Activated T-helper 2 cell treated with anti-CD3 and anti-CD28 coated beads, Interferon-gamma antibody, Interleukin-2, Interleukin-4, amounts not matched to agents 10 μg/mL and 5 μg/mL and 100 μg/mL, durations not matched to agents 14 hours and 24 hours and 36 hours (primary cell): ENCODE measurements around the gene NDUFS4. TPM values are rescaled to one million over a fixed set of nuclear protein-coding genes. Genes with fewer than 3 reads are reported as not detected.
"Not testable (repeated sequence)": the region's sequence is repeated elsewhere in the genome, so short reads cannot be mapped to it uniquely, and the experiment has no call there.

Experiments used
- DNase-seq: peaks from one replicate; pipeline ENCODE4 v3.0.0; 2021; ENCODE audit warnings: low spot score
- H3K27ac Mint-ChIP-seq: one replicate; pipeline ENCODE4 v1.8.0; 2021; ENCODE audit warnings: mixed read lengths
- H3K27me3 Mint-ChIP-seq: one replicate; pipeline ENCODE4 v1.8.0; 2021; ENCODE audit warnings: low read depth, mixed read lengths
- H3K36me3 Mint-ChIP-seq: one replicate; pipeline ENCODE4 v1.8.0; 2021; ENCODE audit warnings: low read depth, mixed read lengths
- H3K4me1 Mint-ChIP-seq: one replicate; pipeline ENCODE4 v1.8.0; 2021; ENCODE audit warnings: low read depth, mixed read lengths
- H3K4me3 Mint-ChIP-seq: one replicate; pipeline ENCODE4 v1.8.0; 2021; ENCODE audit warnings: low read depth, mild to moderate bottlenecking, moderate library complexity, mixed read lengths
- H3K9me3 Mint-ChIP-seq: one replicate; pipeline ENCODE4 v1.8.0; 2021; ENCODE audit warnings: mixed read lengths
- intact Hi-C: fragments of 100-400 bp; cut with micrococcal nuclease; formaldehyde crosslinking; loops from one replicate; pipeline ENCODE4 v1.15.1; 2023
- total RNA-seq: library from RNA; stranded (reverse); gene quantifications from 2 replicates; pipeline ENCODE4 v1.2.3, GENCODE V29; 2022

Gene NDUFS4
- total RNA-seq, 1 donor from 2014 or later, result 54.1 TPM

DNA sequence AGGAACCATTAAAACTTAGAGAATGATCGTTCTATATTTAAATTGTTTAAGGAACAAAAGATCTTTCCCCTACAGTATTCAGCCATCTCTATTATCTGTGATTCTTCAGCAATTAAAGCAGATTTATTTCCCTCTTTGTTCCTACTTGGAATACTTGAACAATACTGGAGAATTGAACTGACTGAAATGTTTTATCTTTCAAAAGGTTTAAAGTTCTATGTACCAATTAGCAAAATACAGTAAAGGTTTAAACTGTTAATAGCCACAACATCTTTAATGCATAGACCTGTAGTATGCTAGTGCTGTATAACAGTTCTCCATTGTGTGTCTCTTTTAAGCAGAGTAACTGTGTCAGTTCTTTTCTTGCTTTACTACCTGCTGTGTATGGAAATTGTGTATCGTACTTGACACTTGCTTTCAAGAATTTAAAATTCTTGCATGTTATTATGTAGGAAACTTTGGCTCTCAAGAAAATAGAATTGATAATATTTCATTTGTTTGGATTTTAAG, 54.0 kb downstream of the NDUFS4 start:
- Mint-ChIP-seq H3K4me1 (peaks cover 5% of the 10 kb centered on the region), H3K36me3 (peaks cover 3% of the 10 kb centered on the region), H3K9me3 (no peaks in the 10 kb centered on the region), H3K27ac (no peak overlapping the region), H3K27me3 (no peaks in the 10 kb centered on the region), H3K4me3 (no peak overlapping the region)
- intact Hi-C loops, result no loop called here
- no peak for DNase-seq

DNA sequence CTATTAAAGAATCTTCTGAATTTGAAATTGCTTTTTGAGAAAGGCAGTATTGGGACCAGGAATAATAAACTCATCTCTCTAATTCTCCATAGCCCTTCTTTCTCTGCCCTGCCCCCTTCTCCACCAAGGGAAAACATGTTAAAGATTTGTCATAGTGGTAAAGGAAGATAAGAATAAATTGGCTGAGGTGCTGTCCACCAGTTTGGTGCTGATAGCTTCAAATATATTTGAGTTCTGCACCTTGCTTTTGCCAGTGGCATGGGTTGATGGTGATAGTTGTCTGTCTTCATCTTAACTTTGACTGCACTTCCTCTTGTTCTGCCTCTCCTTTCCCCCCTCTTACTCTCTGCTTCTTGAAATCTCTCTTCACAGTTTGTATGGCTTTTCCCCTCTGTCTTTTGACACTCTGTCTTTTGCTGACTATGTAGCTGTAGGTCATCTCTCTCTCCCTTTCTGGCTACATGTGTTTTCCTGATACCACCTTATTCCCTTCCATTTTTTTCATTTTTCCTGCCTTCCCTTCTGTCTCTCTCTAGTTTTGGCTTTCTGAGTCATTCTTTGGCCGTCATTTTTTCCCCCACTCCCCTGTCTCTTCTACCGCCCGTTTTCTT, 56.6 kb downstream of the NDUFS4 start:
- Mint-ChIP-seq H3K27me3 (no peaks in the 10 kb centered on the region), H3K4me3 (no peak overlapping the region), H3K4me1 (no peaks in the 10 kb centered on the region), H3K36me3 (peaks cover 1% of the 10 kb centered on the region), H3K9me3 (no peaks in the 10 kb centered on the region), H3K27ac (no peak overlapping the region)
- no peak for DNase-seq
- intact Hi-C loops, result no loop called here

DNA sequence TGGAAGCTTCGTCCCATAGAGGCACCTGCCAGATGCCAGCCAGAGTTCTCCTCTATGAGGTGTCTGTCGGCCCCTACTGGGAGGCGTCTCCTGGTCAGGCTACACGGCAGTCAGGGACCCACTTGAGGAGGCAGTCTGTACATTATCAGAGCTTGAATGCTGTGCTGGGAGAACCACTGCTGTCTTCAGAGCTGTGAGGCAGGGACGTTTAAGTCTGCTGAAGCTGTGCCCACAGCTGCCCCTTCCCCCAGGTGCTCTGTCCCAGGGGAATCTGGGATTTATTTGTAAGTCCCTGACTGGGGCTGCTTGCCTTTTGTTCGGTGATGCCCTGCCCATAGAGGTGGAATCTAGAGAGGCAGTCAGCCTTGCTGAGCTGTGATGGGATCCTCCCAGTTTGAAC, 70.8 kb downstream of the NDUFS4 start:
- Mint-ChIP-seq H3K36me3 (peaks cover 33% of the 10 kb centered on the region), H3K4me3 (no peak overlapping the region), H3K27ac (no peak overlapping the region), H3K27me3 (no peaks in the 10 kb centered on the region), H3K9me3 (peaks cover 39% of the 10 kb centered on the region), H3K4me1 (peaks cover 10% of the 10 kb centered on the region)
- intact Hi-C loops, result no loop called here
- no peak for DNase-seq

DNA sequence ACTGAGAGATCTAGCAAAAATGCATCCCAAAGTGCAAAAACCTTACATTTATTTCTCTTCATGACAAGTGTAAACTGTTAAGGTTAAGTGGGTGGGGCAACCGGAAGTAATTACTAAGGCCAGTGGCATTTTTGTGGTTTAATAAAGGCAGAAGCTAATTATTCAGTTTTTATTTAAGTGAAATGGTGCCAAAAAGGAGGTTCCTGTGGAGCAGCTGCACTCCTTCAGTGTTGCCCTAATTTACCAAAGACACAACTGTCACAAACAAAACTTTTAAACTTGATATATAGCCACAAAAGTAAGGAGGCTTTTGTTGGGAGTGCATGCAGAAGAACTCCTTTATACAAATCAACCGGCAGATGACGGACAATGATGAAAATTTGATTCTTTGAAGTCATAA, 81.6 kb downstream of the NDUFS4 start:
- Mint-ChIP-seq H3K4me3 (no peak overlapping the region), H3K27me3 (no peaks in the 10 kb centered on the region), H3K9me3 (no peaks in the 10 kb centered on the region), H3K36me3 (peaks cover 19% of the 10 kb centered on the region), H3K27ac (no peak overlapping the region), H3K4me1 (no peaks in the 10 kb centered on the region)
- intact Hi-C loops, result no loop called here
- DNase-seq, result no peak

DNA sequence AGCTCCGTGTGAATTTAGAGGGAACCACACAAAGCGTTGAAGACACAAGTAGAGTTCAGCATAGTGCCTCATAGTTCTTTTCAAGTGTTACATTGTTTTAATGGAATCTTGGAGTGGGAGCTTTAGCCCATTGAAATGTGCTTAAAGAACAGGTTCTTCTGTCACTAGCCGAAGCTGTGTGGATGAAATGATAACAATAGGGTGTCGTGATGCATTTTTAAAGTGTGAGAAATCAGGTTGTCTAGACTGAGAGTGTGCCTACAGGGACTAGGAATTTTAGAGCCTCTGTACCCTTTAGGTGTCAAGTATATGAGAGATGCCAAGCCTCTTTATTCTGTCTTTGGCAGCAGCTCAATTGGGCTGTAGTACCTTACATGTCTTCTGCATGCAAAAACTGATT, 83.0 kb downstream of the NDUFS4 start:
- Mint-ChIP-seq H3K4me1 (no peaks in the 10 kb centered on the region), H3K4me3 (no peak overlapping the region), H3K27ac (no peak overlapping the region), H3K36me3 (peaks cover 23% of the 10 kb centered on the region), H3K27me3 (no peaks in the 10 kb centered on the region), H3K9me3 (no peaks in the 10 kb centered on the region)
- intact Hi-C loops, result no loop called here
- DNase-seq, result no peak

DNA sequence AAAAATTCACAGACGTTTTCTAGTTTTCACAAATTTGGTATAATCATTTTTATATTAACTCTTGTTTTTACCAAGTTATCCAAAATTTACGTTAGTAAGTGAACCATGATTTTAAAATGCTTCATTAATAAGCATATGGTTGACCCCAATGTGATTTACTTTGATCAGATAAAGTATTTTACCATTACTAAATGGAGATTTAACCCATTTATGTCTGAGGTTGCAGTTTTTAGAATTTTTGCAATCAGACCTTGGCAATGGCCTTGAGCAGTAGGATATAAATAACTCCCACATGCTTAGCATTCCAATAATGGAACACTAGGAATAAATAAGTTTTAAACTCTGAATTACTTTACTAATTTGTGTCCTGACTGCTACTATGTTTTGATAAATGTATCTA, 84.6 kb downstream of the NDUFS4 start:
- intact Hi-C loops, result no loop called here
- peaks cover 30% of the 10 kb centered on the region for H3K36me3 Mint-ChIP-seq
- peaks cover 5% of the 10 kb centered on the region for H3K9me3 Mint-ChIP-seq
- no peaks in the 10 kb centered on the region for H3K4me1 Mint-ChIP-seq
- H3K27ac Mint-ChIP-seq, result no peak overlapping the region
- no peak overlapping the region for H3K4me3 Mint-ChIP-seq
- DNase-seq, result no peak
- H3K27me3 Mint-ChIP-seq, result no peaks in the 10 kb centered on the region

DNA sequence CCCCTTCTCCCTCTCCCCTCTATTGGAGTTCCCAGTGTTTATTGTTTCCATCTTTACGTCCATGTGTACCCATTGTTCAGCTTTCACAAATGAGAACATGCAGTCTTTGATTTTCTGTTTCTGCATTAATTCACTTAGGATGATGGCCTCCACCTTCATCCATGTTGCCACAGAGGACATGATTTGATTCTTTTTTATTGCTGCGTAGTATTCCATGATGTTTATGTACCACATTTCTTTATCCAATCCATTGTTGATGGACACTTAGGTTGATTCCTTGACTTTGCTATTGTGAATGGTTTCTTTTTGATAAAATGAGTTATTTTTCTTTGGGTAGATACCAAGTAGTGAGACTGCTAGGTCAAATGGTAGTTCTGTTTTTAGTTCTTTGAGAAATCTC, 88.9 kb downstream of the NDUFS4 start:
- intact Hi-C loops, result no loop called here
- peaks cover 5% of the 10 kb centered on the region for H3K9me3 Mint-ChIP-seq
- H3K36me3 Mint-ChIP-seq, result peaks cover 25% of the 10 kb centered on the region
- H3K4me1 Mint-ChIP-seq, result no peaks in the 10 kb centered on the region
- no peak for DNase-seq
- no peak overlapping the region for H3K4me3 Mint-ChIP-seq
- no peak overlapping the region for H3K27ac Mint-ChIP-seq
- H3K27me3 Mint-ChIP-seq, result no peaks in the 10 kb centered on the region

DNA sequence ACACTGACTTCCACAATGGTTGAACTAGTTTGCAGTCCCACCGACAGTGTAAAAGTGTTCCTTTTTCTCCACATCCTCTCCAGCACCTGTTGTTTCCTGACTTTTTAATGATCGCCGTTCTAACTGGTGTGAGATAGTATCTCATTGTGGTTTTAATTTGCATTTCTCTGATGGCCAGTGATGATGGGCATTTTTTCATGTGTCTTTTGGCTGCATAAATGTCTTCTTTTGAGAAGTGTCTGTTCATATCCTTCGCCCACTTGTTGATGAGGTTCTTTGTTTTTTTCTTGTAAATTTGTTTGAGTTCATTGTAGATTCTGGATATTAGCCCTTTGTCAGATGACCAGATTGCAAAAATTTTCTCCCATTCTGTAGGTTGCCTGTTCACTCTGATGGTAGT, 100.1 kb downstream of the NDUFS4 start:
- H3K4me3 Mint-ChIP-seq, H3K9me3 Mint-ChIP-seq, H3K27ac Mint-ChIP-seq, H3K27me3 Mint-ChIP-seq, intact Hi-C loops, H3K4me1 Mint-ChIP-seq, DNase-seq: not testable (repeated sequence)
- H3K36me3 Mint-ChIP-seq, result peaks cover 32% of the 10 kb centered on the region

DNA sequence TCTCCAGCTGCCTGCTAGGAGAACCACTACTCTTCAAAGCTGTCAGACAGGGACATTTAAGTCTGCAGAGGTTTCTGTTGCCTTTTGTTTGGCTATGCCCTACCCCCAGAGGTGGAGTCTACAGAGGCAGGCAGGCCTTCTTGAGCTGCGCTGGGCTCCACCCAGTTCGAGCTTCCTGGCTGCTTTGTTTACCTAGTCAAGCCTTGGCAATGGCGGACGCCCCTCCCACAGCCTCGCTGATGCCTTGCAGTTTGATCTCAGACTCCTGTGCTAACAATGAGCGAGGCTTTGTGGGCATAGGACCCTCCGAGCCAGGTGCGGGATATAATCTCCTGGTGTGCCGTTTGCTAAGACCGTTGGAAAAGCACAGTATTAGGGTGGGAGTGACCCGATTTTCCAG, 104.9 kb downstream of the NDUFS4 start:
- H3K4me3 Mint-ChIP-seq, intact Hi-C loops, H3K27me3 Mint-ChIP-seq, H3K4me1 Mint-ChIP-seq, H3K27ac Mint-ChIP-seq, DNase-seq: not testable (repeated sequence)
- Mint-ChIP-seq H3K36me3 (peaks cover 33% of the 10 kb centered on the region), H3K9me3 (peaks cover 11% of the 10 kb centered on the region)

DNA sequence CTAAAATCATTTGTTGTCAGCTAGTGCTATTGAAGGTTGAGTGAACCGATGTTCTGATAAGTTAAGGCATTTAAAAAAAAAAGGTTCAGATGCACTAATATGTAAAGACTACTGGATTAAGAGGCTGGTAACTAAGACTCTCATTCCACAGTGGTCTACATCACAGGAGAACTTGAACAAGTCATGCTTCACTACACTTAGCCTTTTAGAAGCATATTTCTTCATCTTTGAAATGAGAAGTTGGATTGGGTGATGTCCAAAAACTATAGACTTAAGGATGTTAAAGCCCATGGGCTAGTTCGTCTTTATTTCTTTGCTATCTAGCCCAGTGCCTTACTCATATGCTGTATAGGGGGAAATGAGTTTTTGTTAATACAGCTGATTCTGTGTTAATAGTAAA, 107.2 kb downstream of the NDUFS4 start:
- peaks cover 1% of the 10 kb centered on the region for H3K4me1 Mint-ChIP-seq
- peaks cover 11% of the 10 kb centered on the region for H3K9me3 Mint-ChIP-seq
- H3K27me3 Mint-ChIP-seq, result no peaks in the 10 kb centered on the region
- H3K4me3 Mint-ChIP-seq, result no peak overlapping the region
- peaks cover 24% of the 10 kb centered on the region for H3K36me3 Mint-ChIP-seq
- intact Hi-C loops, result no loop called here
- no peak for DNase-seq
- no peak overlapping the region for H3K27ac Mint-ChIP-seq

DNA sequence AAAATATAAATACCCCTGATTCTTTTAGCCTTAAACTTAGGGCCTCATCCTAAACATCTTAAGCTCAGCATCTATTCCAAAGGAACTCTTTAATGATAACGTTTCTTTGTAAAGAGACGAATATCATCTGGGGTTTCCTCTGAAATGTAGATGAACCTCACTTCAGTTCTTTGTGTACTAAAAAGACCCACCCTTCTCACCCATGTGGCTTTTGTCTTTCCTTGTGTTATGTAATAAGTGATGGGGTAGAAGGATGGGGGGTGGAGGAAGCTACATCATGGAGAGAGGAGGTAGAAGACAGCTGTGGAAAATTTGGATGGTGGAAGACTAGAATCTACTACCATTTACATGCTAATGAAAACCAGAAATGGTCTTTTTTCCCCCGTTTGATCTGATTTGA, 111.0 kb downstream of the NDUFS4 start:
- Mint-ChIP-seq H3K9me3 (no peaks in the 10 kb centered on the region), H3K27me3 (no peaks in the 10 kb centered on the region), H3K27ac (no peak overlapping the region), H3K36me3 (peaks cover 9% of the 10 kb centered on the region), H3K4me1 (peaks cover 1% of the 10 kb centered on the region), H3K4me3 (no peak overlapping the region)
- no peak for DNase-seq
- intact Hi-C loops, result no loop called here

DNA sequence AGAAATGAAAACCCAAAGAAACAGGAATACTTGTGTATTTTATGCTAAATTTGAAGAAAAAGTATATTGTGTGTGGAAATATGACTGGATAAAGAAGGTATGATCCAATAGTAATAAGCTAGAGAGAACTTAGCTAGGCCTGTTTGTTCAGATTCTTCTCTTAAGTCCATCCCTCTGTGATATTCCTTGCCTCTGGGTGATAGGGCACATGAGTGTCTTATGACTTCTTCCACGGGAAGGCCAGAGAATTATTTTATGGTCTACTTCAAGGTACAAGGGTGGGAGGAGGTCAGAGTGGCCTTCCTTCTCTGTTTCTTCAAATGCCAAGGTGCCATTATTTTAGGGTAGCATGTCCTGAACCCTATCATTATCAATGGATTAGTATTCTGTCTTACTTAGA, 113.7 kb downstream of the NDUFS4 start:
- no peak for DNase-seq
- peaks cover 1% of the 10 kb centered on the region for H3K4me1 Mint-ChIP-seq
- no peaks in the 10 kb centered on the region for H3K9me3 Mint-ChIP-seq
- intact Hi-C loops, result no loop called here
- H3K27me3 Mint-ChIP-seq, result no peaks in the 10 kb centered on the region
- no peak overlapping the region for H3K4me3 Mint-ChIP-seq
- no peak overlapping the region for H3K27ac Mint-ChIP-seq
- peaks cover 9% of the 10 kb centered on the region for H3K36me3 Mint-ChIP-seq

DNA sequence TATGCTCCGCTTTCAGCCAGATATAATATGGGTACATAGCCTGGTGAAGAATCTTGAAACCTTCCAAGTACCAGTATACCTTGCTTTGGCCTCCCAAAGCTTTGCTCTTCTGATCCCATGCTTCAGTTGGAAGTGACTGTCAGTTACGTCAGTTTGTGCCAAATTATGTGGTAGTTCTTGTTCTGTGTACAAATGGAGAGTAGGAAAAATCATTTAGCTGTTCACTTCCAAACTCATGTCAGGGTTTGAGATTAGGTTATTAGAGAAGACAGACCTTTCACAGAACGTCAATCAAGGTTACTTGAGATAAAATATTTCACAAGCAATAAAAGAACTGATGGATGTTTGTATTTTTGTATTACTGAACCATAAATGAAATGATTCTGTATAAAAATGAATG, 117.2 kb downstream of the NDUFS4 start:
- no peaks in the 10 kb centered on the region for H3K27me3 Mint-ChIP-seq
- no peak overlapping the region for H3K27ac Mint-ChIP-seq
- no peak overlapping the region for H3K4me3 Mint-ChIP-seq
- DNase-seq, result no peak
- H3K9me3 Mint-ChIP-seq, result peaks cover 4% of the 10 kb centered on the region
- no peaks in the 10 kb centered on the region for H3K4me1 Mint-ChIP-seq
- peaks cover 10% of the 10 kb centered on the region for H3K36me3 Mint-ChIP-seq
- intact Hi-C loops, result no loop called here
